Measurements from ENCODE around the gene LRRC52.

Gene LRRC52

DNA sequence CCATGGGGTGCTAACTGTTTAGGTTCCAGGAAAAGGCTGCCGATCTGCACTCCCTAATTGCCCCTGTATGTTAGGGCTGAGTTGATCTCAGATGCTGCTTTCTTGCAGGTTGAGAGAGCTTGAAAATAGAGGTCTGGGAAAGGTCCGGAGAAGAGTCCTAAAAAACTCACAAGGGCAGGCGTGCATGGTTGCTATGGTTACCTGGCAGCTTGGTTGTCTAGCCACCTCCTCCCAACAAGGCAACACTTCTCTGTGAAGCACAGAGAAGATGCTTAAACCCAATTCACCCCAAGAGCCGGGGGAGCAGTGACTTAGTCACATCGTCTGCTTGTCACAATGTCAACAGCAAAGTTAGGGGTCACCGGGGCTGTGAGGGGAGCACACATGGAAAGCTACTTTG lies 31.0 kb upstream of the LRRC52 start:
- no peak for DNase-seq (ENCODE audit: low read depth, low spot score)
- Histone ChIP-seq H3K4me1 (ENCODE audit: control insufficient read depth, insufficient read depth, low read length) (no peaks in the 10 kb centered on the region), H3K9me3 (ENCODE audit: control insufficient read depth, insufficient read depth, low read length) (no peaks in the 10 kb centered on the region), H3K4me3 (ENCODE audit: low read length) (no peak overlapping the region), H3K27me3 (ENCODE audit: control insufficient read depth, insufficient read depth, low read length) (no peaks in the 10 kb centered on the region), H3K27ac (ENCODE audit: low read length) (no peak overlapping the region), H3K36me3 (ENCODE audit: control insufficient read depth, insufficient read depth, low read length) (no peaks in the 10 kb centered on the region)
- WGBS (ENCODE audit: insufficient coverage, insufficient read length): no CpG with 5 or more reads among the region's 6 CpGs

DNA sequence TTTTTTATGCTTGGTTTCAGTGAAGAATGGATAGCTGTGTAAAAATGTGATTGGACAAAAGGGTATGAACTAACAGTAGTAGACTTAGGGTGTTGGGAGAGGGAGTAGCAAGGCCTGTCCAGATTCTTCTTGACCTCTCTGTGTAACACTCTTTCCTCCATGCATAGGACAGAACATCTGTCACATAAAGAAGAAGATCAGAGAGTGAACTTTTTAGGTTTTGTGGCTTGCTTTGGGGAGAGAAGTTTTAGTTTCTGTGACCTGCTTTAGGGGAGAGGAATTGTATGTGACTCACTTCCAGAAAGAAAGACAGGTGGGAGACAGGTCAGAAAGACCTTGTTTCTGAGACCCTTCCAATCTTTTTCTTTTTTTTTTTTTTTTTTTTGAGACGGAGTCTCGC lies 27.3 kb upstream of the LRRC52 start:
- no peaks in the 10 kb centered on the region for H3K4me1 ChIP-seq (ENCODE audit: control insufficient read depth, insufficient read depth, low read length)
- WGBS (ENCODE audit: insufficient coverage, insufficient read length): no CpG with 5 or more reads among the region's 2 CpGs
- no peak for DNase-seq (ENCODE audit: low read depth, low spot score)
- H3K9me3 ChIP-seq (ENCODE audit: control insufficient read depth, insufficient read depth, low read length): no peaks in the 10 kb centered on the region
- no peaks in the 10 kb centered on the region for H3K27me3 ChIP-seq (ENCODE audit: control insufficient read depth, insufficient read depth, low read length)
- H3K4me3 ChIP-seq (ENCODE audit: low read length): no peak overlapping the region
- H3K27ac ChIP-seq (ENCODE audit: low read length): no peak overlapping the region
- no peaks in the 10 kb centered on the region for H3K36me3 ChIP-seq (ENCODE audit: control insufficient read depth, insufficient read depth, low read length)

- no peak overlapping the region for H3K27ac ChIP-seq (ENCODE audit: low read length)
- no peaks in the 10 kb centered on the region for H3K27me3 ChIP-seq (ENCODE audit: control insufficient read depth, insufficient read depth, low read length)
- no peaks in the 10 kb centered on the region for H3K36me3 ChIP-seq (ENCODE audit: control insufficient read depth, insufficient read depth, low read length)
- no peaks in the 10 kb centered on the region for H3K9me3 ChIP-seq (ENCODE audit: control insufficient read depth, insufficient read depth, low read length)
- WGBS (ENCODE audit: insufficient coverage, insufficient read length): no CpG with 5 or more reads among the region's 4 CpGs
- 0 out of 2 replicates have a peak, but pooled peaks cover 1% of the 10 kb centered on the region for H3K4me1 ChIP-seq (ENCODE audit: control insufficient read depth, insufficient read depth, low read length)
- H3K4me3 ChIP-seq (ENCODE audit: low read length): no peak overlapping the region
- no peak for DNase-seq (ENCODE audit: low read depth, low spot score)
These were observed 23.2 kb upstream of the LRRC52 start for GRCh38 chr1:165520646-165521045.

DNA sequence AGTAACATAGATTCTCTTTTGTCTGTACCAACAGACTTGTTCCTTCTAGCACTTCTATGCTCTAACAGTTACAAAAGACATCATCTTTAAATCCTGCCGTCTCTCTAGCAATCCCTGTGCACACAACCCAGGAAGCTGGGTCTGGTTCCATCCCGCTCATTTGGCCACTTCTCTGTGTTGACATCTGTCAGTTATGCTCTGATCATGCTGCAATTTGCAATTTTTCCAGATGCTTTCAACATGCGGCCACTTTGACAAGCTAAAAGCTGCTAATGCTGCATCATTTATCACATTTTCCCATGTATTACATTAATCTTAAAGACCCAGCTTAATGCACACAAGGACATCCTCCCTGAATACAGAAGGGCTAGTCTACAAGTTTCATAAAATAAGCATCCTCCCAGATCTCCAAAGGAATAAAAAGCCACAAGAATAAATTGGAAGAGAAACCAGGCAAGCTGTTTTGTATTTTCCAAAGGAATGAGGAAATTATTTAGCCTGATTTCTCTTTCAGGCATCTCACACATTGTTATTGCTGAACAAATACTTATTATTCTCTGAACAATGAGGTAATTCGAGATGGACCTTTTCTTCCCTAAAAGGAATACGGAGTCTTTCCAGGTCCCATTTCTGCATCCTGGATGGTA lies 19.0 kb upstream of the LRRC52 start:
- no peaks in the 10 kb centered on the region for H3K36me3 ChIP-seq (ENCODE audit: control insufficient read depth, insufficient read depth, low read length)
- H3K9me3 ChIP-seq (ENCODE audit: control insufficient read depth, insufficient read depth, low read length): no peaks in the 10 kb centered on the region
- H3K27ac ChIP-seq (ENCODE audit: low read length): no peak overlapping the region
- WGBS (ENCODE audit: insufficient coverage, insufficient read length): no CpG with 5 or more reads among the region's 5 CpGs
- H3K4me1 ChIP-seq (ENCODE audit: control insufficient read depth, insufficient read depth, low read length): peaks cover 2% of the 10 kb centered on the region; the same call in 1 of the 2 replicates
- H3K4me3 ChIP-seq (ENCODE audit: low read length): no peak overlapping the region
- no peak for DNase-seq (ENCODE audit: low read depth, low spot score)
- no peaks in the 10 kb centered on the region for H3K27me3 ChIP-seq (ENCODE audit: control insufficient read depth, insufficient read depth, low read length)

DNA sequence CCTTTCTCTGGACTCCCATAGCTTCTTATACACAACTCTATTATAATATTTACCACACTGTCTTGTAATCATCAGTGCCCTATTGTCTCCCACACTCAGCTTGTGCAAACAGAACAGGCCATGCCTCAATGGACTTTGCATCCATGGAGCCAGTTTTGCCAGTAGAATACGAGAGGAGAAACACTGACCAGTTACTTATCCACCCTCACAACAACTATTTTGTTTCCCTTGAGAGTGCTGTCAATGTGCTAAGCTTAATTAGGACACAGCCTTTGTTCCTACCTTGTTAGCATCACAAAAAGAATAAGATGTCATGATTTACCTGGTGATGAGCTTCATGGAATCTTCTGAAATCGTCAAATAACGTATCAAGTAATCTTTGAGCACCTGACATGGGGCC lies 18.1 kb upstream of the LRRC52 start:
- no CpG with 5 or more reads among the region's 3 CpGs for WGBS (ENCODE audit: insufficient coverage, insufficient read length)
- H3K27ac ChIP-seq (ENCODE audit: low read length): no peak overlapping the region
- no peaks in the 10 kb centered on the region for H3K9me3 ChIP-seq (ENCODE audit: control insufficient read depth, insufficient read depth, low read length)
- H3K27me3 ChIP-seq (ENCODE audit: control insufficient read depth, insufficient read depth, low read length): no peaks in the 10 kb centered on the region
- H3K4me3 ChIP-seq (ENCODE audit: low read length): no peak overlapping the region
- no peak for DNase-seq (ENCODE audit: low read depth, low spot score)
- no peaks in the 10 kb centered on the region for H3K36me3 ChIP-seq (ENCODE audit: control insufficient read depth, insufficient read depth, low read length)
- H3K4me1 ChIP-seq (ENCODE audit: control insufficient read depth, insufficient read depth, low read length): peaks cover 2% of the 10 kb centered on the region; the same call in 1 of the 2 replicates

GRCh38 chr1:165527251-165528007 lies 16.4 kb upstream of the LRRC52 start:
- Histone ChIP-seq H3K4me3 (ENCODE audit: low read length) (no peak overlapping the region), H3K4me1 (ENCODE audit: control insufficient read depth, insufficient read depth, low read length) (peaks cover 2% of the 10 kb centered on the region; the same call in 1 of the 2 replicates), H3K27me3 (ENCODE audit: control insufficient read depth, insufficient read depth, low read length) (no peaks in the 10 kb centered on the region), H3K27ac (ENCODE audit: low read length) (no peak overlapping the region), H3K36me3 (ENCODE audit: control insufficient read depth, insufficient read depth, low read length) (no peaks in the 10 kb centered on the region), H3K9me3 (ENCODE audit: control insufficient read depth, insufficient read depth, low read length) (no peaks in the 10 kb centered on the region)
- no peak for DNase-seq (ENCODE audit: low read depth, low spot score)
- no CpG with 5 or more reads among the region's 7 CpGs for WGBS (ENCODE audit: insufficient coverage, insufficient read length)

DNA sequence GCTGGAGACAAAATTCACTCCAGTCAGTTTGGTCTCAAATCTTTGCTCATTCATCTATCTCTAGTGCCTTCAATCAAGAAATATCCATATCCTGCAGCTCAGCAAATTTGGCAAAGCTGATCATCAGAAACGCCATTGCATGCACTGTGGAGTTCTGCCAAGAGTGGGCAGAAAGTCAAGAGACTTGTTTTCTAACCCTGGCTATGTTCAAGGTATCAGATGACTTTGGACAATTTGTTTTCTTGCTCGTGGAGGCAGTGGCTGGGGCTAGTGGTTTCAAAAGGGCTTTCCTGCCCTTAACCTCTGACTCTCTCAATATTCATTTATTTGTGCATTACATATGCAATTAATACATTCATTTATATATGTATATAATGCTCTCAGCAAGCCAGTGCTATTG lies 12.8 kb upstream of the LRRC52 start:
- no CpG with 5 or more reads among the region's 2 CpGs for WGBS (ENCODE audit: insufficient coverage, insufficient read length)
- DNase-seq (ENCODE audit: low read depth, low spot score): no peak
- no peak overlapping the region for H3K4me3 ChIP-seq (ENCODE audit: low read length)
- H3K27me3 ChIP-seq (ENCODE audit: control insufficient read depth, insufficient read depth, low read length): no peaks in the 10 kb centered on the region
- no peaks in the 10 kb centered on the region for H3K9me3 ChIP-seq (ENCODE audit: control insufficient read depth, insufficient read depth, low read length)
- no peak overlapping the region for H3K27ac ChIP-seq (ENCODE audit: low read length)
- H3K4me1 ChIP-seq (ENCODE audit: control insufficient read depth, insufficient read depth, low read length): no peaks in the 10 kb centered on the region
- H3K36me3 ChIP-seq (ENCODE audit: control insufficient read depth, insufficient read depth, low read length): no peaks in the 10 kb centered on the region

- H3K4me1 ChIP-seq (ENCODE audit: control insufficient read depth, insufficient read depth, low read length): no peaks in the 10 kb centered on the region
- H3K4me3 ChIP-seq (ENCODE audit: low read length): no peak overlapping the region
- no peaks in the 10 kb centered on the region for H3K27me3 ChIP-seq (ENCODE audit: control insufficient read depth, insufficient read depth, low read length)
- no CpG with 5 or more reads among the region's 7 CpGs for WGBS (ENCODE audit: insufficient coverage, insufficient read length)
- DNase-seq (ENCODE audit: low read depth, low spot score): no peak
- H3K36me3 ChIP-seq (ENCODE audit: control insufficient read depth, insufficient read depth, low read length): no peaks in the 10 kb centered on the region
- no peak overlapping the region for H3K27ac ChIP-seq (ENCODE audit: low read length)
- H3K9me3 ChIP-seq (ENCODE audit: control insufficient read depth, insufficient read depth, low read length): no peaks in the 10 kb centered on the region
These were observed 11.7 kb upstream of the LRRC52 start for GRCh38 chr1:165532053-165532452.

DNA sequence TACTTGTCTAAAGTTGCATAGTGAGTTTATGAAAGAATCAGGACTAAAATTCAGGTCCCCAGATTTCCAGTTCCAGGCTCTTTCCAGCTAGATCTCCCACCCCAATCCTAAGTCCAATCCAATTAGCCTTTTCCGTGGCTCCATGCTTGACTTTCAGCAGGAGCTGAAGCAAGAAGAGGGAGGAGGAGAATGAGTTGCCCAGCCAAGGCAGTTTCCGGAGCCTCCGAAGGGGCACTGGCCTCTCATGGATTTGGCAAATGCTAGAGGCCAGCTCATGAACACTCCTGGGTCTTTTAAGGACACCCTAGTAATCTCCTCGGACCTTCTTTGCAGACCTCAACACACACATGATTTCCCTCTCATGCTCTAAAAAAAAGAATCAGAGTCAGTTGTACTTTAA lies 10.5 kb upstream of the LRRC52 start:
- Histone ChIP-seq H3K4me3 (ENCODE audit: low read length) (no peak overlapping the region), H3K9me3 (ENCODE audit: control insufficient read depth, insufficient read depth, low read length) (no peaks in the 10 kb centered on the region), H3K4me1 (ENCODE audit: control insufficient read depth, insufficient read depth, low read length) (no peaks in the 10 kb centered on the region), H3K27me3 (ENCODE audit: control insufficient read depth, insufficient read depth, low read length) (no peaks in the 10 kb centered on the region), H3K27ac (ENCODE audit: low read length) (no peak overlapping the region), H3K36me3 (ENCODE audit: control insufficient read depth, insufficient read depth, low read length) (no peaks in the 10 kb centered on the region)
- DNase-seq (ENCODE audit: low read depth, low spot score): no peak
- no CpG with 5 or more reads among the region's 4 CpGs for WGBS (ENCODE audit: insufficient coverage, insufficient read length)

DNA sequence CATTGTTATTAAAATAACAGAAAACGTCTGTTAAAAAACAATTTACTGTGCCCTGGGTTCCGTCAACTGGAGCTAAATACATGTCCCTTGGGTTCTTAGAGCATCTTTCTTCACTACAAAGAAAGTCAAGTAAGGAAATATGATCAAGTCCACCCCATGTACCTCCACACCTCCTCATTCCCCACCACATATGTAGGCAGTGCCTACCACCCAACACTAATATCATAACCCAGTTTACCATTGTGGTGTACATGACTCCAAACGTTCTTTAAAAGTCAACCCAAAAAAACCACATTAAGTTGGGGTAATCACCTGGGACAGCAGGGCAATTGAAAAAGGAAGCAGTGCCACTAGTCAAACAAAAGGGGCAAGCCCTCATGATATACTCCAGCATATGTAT lies 7.8 kb upstream of the LRRC52 start:
- H3K4me3 ChIP-seq (ENCODE audit: low read length): no peak overlapping the region
- no peaks in the 10 kb centered on the region for H3K4me1 ChIP-seq (ENCODE audit: control insufficient read depth, insufficient read depth, low read length)
- no peaks in the 10 kb centered on the region for H3K9me3 ChIP-seq (ENCODE audit: control insufficient read depth, insufficient read depth, low read length)
- H3K27ac ChIP-seq (ENCODE audit: low read length): no peak overlapping the region
- no peaks in the 10 kb centered on the region for H3K36me3 ChIP-seq (ENCODE audit: control insufficient read depth, insufficient read depth, low read length)
- no CpG with 5 or more reads among the region's 3 CpGs for WGBS (ENCODE audit: insufficient coverage, insufficient read length)
- H3K27me3 ChIP-seq (ENCODE audit: control insufficient read depth, insufficient read depth, low read length): no peaks in the 10 kb centered on the region
- no peak for DNase-seq (ENCODE audit: low read depth, low spot score)

Data from iPS DF 6.9 (cell line).